ENCODE results near the gene SRRM4.

DNA sequence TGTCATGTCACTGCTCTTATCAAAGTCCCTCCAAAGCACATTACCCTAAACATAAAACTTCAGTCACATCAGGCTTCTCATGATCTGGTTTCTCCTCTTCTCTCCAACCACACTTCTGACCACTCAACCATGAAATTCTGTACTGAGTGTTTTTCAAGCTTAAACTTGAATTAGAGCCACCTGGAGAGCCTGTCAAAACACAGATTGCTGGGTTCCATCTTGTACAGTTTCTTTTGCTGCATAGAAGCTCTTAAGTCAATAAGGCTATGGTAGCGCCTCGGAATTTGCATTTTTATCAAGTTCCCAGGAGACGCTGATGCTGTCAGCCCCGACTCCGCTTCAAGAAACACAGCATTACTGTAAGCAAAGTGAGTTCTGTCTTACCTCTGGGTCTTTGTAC, 16.4 kb upstream of the SRRM4 start:
- TF ChIP-seq, protein P1, sequence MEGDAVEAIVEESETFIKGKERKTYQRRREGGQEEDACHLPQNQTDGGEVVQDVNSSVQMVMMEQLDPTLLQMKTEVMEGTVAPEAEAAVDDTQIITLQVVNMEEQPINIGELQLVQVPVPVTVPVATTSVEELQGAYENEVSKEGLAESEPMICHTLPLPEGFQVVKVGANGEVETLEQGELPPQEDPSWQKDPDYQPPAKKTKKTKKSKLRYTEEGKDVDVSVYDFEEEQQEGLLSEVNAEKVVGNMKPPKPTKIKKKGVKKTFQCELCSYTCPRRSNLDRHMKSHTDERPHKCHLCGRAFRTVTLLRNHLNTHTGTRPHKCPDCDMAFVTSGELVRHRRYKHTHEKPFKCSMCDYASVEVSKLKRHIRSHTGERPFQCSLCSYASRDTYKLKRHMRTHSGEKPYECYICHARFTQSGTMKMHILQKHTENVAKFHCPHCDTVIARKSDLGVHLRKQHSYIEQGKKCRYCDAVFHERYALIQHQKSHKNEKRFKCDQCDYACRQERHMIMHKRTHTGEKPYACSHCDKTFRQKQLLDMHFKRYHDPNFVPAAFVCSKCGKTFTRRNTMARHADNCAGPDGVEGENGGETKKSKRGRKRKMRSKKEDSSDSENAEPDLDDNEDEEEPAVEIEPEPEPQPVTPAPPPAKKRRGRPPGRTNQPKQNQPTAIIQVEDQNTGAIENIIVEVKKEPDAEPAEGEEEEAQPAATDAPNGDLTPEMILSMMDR (IDR thresholded peaks at IDR 0.05 in 4 of 5, conservative IDR thresholded peaks at IDR 0.05 in 1 of 5): no peak
- no peak for TF ChIP-seq POLR2A (IDR thresholded peaks at IDR 0.05)
